HG02852 (cell line): ENCODE data around the gene COG5.

Source experiments
- ATAC-seq: cut with Tn5 transposase; IDR thresholded peaks from one replicate; pipeline ENCODE4 v1.9.1; 2021; ENCODE audit warnings: mild to moderate bottlenecking, moderate library complexity; ENCODE audit not compliant: unreplicated experiment

The COG5 gene

GRCh38 chr7:107526672-107527071 is 37.0 kb downstream of the COG5 start:
- no peak for ATAC-seq

GRCh38 chr7:107506674-107507339 is 56.9 kb downstream of the COG5 start:
- ATAC-seq = no peak

DNA sequence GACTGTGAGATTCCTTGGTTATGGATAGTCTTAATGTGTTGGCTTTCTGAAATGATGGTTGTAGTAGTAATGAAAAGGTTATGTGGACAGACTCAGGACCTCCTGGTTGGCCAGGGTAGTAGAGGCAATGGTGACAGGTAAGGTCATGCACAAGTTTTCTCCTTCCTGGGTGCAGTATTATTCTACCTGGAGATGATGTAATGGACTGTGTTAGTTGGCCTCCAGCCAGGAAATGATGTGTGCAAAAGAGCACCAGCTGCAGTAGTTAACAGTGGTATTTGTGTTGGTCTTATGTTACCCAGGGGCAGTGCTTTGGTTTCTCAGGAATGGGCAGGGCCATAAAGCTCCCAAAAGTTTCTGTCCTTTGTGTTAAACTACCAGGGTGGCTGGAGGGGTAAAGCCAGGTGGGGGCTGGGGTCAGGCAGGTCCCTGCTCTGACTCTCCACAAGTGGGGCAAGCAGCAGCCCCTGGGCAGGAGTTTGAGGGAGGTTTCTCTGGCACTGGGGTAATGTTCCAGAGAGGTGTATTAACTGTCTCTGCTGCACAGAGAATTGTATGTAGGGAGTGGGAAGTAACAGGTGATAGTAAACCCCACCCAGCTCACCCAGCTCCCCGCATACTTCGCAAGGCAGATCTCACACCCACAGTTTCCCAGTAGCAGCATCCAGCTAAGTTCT is 57.6 kb downstream of the COG5 start:
- no peak for ATAC-seq

DNA sequence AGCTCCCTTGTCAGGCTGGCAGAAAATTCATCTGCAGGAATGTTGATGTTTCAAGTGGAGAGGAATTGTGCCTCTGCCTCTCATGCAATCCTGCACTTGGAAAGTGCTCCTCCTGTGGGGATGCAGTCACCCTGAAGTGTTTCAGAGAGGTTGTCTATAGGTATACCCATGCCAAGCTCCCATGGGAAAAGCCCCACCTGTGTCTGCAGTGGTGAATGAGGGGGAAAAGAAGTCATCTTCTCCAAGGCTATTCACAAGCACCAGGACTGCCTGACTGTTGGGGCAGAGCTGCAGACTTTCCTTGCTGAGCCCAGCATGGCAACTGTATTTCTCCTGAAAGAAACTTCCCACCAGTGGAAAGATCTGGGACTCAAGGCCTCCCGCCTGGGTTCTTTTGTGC is 58.4 kb downstream of the COG5 start:
- no peak for ATAC-seq

DNA sequence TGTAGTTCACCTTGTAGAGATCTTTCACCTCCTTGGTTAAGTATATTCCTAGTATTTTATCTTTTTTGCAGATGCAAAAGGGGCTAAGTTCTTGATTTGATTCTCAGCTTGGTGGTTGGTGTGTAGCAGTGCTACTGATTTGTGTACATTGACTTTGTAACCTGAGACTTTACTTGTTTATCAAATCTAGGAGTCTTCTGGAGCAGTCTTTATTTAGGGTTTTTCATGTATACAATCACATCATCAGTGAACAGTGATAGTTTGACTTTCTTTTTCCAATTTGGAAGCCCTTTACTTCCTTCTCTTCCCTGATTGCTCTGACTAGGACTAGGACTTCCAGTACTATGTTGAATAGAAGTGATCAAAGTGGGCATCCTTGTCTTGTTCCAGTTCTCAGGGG is 60.0 kb downstream of the COG5 start:
- ATAC-seq = no peak

GRCh38 chr7:107502797-107503196 is 60.9 kb downstream of the COG5 start:
- no peak for ATAC-seq

DNA sequence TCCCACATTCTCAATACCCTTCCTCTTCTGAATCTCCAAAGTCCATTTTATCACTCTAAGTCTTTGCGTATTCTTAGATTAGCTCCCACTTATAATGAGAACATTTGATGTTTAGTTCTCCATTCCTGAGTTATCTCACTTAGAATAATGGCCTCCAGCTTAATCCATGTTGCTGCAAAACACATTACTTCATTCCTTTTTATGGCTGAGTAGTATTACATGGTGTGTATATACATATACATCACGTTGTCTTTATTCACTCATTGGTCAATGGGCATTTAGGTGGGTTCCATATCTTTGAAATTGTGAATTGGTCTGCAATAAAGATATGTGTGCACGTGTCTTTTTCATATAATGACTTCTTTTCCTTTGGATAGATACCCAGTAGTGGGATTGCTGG is 61.6 kb downstream of the COG5 start:
- ATAC-seq = no peak

DNA sequence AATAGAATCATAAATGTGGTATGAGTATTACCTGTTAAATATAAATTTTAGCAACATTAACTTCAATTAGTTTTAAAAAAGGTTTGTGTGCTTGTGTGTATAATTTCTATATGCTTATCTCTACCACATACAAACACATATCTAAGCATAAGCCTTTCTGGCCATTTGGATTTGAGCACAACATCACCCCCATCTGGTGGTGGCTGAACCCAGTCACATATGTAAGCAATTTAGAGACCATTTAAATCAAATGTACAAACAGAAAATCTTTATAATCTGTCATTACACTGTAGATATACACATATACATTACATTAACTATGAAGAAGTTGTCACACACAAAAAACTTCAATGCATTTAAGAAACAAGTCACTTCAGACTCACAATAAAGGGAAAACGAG is 62.1 kb downstream of the COG5 start:
- ATAC-seq = no peak

- no peak for ATAC-seq
Observed at GRCh38 chr7:107499731-107500130, 64.0 kb downstream of the COG5 start.

DNA sequence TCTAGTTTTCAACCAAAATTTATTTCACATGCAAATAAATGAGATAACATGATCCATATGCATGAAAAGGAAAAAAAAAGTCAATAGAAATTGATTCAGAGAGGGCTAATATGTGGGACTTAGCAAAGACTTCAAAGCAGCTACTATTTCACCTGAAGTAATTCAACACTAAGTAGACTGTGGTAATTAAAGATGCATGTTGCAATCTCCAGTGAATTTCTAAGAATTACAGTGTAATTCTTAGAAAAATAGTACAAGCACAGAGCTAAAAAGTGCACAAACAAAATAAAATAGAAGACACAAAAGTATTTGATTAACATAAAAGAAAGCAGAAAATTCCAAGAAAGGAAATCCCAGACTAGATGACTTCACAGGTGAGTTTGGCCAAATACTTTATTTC is 68.2 kb downstream of the COG5 start:
- no peak for ATAC-seq

DNA sequence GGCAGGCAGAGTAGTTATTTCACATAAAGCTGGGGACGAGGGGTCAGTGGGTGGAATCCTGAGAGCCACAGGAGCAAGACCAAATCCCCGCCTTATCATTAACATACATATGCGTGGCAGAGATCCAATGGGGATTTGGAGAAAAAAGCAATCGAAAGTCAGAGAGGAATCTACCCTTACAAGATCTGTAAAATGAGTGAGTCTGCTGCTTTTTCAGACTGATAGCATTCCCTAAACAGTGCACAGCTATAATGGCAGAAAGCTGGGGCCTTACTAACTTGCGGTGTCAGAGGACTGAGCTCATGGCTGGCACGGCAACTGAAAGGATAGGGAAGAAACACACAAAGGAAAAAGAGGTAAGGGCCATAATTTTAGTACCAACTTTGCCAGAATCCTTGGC is 68.8 kb downstream of the COG5 start:
- no peak for ATAC-seq

GRCh38 chr7:107494315-107494751 is 69.4 kb downstream of the COG5 start:
- ATAC-seq = no peak

DNA sequence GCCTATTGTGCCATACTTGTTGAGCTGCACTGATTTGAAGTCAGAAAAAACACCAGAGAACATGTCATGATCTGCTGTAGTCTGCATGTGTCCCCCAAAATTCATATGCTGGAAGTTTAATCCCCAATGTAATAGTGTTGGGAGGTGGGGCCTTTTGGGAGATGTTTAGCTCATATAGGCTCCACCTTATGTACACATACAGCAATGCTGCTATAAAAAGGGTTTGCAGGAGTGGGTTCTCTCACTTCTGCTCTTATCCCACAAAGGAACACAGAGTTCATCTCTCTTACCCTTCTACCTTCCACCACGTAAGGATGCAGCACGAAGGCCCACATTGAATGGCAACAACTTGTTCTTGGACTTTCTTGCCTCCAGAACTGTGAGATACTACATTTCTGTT is 70.8 kb downstream of the COG5 start:
- ATAC-seq = no peak

- ATAC-seq = no peak
Observed at GRCh38 chr7:107486041-107486440, 77.7 kb downstream of the COG5 start.

- no peak for ATAC-seq
Observed at GRCh38 chr7:107482571-107482970, 81.1 kb downstream of the COG5 start.

DNA sequence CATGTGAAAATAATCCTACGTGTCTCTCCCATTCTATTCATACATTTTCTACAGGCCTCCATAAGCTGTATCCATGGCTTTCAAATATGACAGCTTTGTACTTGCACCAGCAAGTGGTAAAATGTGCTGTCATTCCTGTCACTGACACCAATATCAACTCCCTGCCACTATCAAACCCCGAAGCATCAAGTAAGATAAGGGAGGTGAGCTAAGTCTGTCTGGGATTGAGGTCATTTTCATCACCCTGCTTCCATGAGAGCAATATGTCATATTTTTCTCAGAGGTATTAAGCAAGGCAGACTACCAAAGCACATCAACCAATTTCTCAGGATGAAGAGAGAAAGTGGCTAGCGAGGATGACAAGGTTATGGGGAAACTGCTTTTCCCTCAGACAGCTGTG is 82.8 kb downstream of the COG5 start:
- no peak for ATAC-seq

DNA sequence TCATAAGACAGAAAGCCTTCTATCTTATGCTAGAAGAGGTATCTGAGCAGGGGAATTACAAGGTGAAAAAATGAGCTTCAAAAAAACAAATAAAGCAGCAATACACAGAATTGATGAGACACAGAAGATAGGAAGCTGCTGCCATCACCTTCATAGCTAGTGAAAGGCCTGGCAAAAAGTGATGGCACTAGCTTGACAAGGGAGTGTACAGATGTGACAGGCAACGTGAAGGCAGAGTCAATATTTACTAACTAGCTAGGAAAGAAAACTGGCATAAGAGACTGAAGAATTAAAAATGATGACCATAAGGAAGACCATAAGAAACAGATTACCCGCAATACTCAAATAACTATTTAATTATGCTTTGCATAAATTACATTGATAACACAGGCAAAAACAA is 84.4 kb downstream of the COG5 start:
- ATAC-seq = no peak

DNA sequence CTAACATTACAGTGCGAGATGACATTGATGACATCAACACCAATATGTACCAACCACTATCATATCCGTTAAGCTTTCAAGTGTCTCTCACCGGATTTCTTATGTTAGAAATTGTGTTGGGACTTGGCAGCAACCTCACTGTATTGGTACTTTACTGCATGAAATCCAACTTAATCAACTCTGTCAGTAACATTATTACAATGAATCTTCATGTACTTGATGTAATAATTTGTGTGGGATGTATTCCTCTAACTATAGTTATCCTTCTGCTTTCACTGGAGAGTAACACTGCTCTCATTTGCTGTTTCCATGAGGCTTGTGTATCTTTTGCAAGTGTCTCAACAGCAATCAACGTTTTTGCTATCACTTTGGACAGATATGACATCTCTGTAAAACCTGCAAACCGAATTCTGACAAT is 89.6 kb downstream of the COG5 start:
- no peak for ATAC-seq

GRCh38 chr7:107472116-107472515 is 91.6 kb downstream of the COG5 start:
- no peak for ATAC-seq

DNA sequence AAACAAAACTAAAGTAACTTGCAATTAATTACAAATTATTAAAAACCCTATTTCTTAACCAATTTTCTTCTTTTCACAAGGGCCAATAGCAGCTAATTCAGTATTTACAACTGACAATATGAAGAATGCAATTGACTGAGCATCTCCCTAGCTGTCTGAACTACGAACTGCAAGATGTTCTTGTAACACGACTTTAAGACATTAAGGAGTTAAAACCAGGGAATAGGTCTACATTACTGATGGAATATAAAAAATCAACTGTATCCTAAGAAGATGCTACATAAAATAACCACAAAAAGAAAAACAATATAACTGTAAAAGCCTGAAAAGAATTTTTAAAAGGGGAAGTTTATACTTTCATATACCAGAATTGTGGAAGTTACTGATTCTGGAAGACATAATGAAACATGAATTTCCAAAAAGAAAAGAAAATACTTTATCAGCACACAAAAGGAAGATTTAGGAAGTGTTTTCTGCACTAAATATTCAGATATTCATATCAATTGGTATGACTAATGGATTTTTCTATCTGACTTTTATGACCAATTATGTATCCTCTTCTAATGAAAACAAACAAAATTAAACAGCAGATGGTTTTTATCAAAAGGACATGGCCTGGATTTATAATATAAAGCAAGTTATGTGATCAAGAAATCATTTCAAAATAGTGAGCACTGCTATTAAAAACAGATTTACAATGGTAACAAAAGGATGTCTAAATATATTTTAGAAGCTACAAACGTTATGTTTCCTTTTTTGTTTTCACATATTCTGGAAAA is 92.2 kb downstream of the COG5 start:
- ATAC-seq = no peak

DNA sequence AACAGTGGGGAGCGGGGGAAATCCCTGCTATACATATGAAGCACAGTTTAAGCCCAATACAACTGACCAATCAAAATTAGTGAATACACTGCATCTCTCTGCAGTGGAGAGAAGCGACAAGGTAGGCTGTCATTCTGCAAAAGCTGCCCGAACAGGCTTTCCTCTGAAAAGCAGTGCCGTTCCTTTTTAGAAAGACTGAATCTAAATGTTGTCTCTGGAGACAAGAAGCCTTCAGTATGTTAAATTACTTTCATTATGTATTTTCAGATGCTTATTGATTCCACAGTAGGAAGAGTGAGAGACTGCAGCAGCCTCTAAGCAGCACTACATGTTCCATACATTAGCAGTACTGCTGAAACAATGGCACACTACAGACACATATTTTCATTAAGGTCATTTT is 93.8 kb downstream of the COG5 start, which contains the start of gene GPR22:
TSS of gene GPR22 (plus strand) at position 129 of the 400 bp plus-strand sequence. CDS start 4,004 bp downstream, outside the sequence.
- no peak for ATAC-seq

DNA sequence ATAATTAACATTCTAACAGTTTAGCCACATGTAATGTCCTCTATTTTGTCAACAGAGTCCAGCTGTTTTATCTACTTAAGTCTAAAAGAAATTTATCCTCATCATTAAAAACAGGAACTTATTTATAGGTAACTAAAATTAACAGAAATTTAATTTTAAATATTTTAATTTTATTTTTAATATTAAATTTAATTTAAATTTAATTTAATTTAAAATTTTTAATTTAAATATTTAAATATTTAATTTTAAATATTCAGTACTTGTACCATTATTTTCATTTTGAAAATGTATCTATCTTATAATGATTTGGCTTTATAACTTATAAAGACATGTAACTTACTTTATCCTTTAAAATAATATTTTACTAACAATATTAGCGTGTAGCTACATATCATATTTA is 94.9 kb downstream of the COG5 start:
- no peak for ATAC-seq
